Endothelial cell of umbilical vein (primary cell): ENCODE data around the gene GBE1. TPM values are rescaled to one million over a fixed set of nuclear protein-coding genes. Genes with fewer than 3 reads are reported as not detected.

Experiments
- BruUV-seq: library from RNA; stranded (reverse); fragments of 400-500 nt; replicated peaks from 2 replicates; lab custom pipeline; 2021; lab: Mats Ljungman, UMichigan
- CTCF ChIA-PET: fragments of 300-600, 350-600 bp; sonication (Branson Sonifier 250); formaldehyde crosslinking; loops from one replicate; lab custom pipeline; 2021; ENCODE audit warnings: antibody characterized with exemption, inconsistent platforms; lab: Charles Lee
- POLR2A ChIA-PET: fragments of 300-600, 350-600 bp; sonication (Branson Sonifier 250); formaldehyde crosslinking; loops from one replicate; lab custom pipeline; 2021; ENCODE audit warnings: antibody characterized with exemption, inconsistent platforms; lab: Charles Lee
- DNase-seq: peaks from one replicate; pipeline ENCODE4 v3.0.0-alpha.2; 2011; ENCODE audit warnings: low read depth, low spot score
- FAIRE-seq: peaks from 2 replicates; lab custom pipeline; 2011; peaks lifted over from hg19 to GRCh38; lab: Jason Lieb, UNC
- H2AFZ ChIP-seq: 2 replicates; pipeline ENCODE4 v1.6.0; 2012; ENCODE audit warnings: low read depth, low read length, control low read depth, inconsistent platforms
- H3K27ac ChIP-seq: 2 replicates; pipeline ENCODE4 v1.5.1; 2011; ENCODE audit warnings: low read depth, mild to moderate bottlenecking, control low read depth, low read length, moderate library complexity; ENCODE audit not compliant: insufficient read depth
- H3K27me3 ChIP-seq, 2 experiments: 2 replicates each; pipeline versions ENCODE4 v1.6.0 to v1.6.1; 2011; ENCODE audit warnings: low read length in 2 of 2, mixed read lengths in 1 of 2; ENCODE audit not compliant: control insufficient read depth in 2 of 2, insufficient read depth in 2 of 2
- H3K36me3 ChIP-seq, 2 experiments: 2 replicates in 1 of 2; 3 replicates in 1 of 2; pipeline ENCODE4 v1.5.1; 2011; ENCODE audit warnings: low read length in 2 of 2, mild to moderate bottlenecking in 1 of 2, moderate library complexity in 1 of 2; ENCODE audit not compliant: control insufficient read depth in 2 of 2, insufficient read depth in 2 of 2; ENCODE audit errors: extremely low read depth in 1 of 2
- H3K4me1 ChIP-seq: 3 replicates; pipeline ENCODE4 v1.5.1; 2011; ENCODE audit warnings: mild to moderate bottlenecking, low read length; ENCODE audit not compliant: control insufficient read depth, insufficient read depth; ENCODE audit errors: extremely low read depth
- H3K4me2 ChIP-seq: 2 replicates; pipeline ENCODE4 v1.6.1; 2011; ENCODE audit warnings: low read length, control low read depth, mixed read lengths; ENCODE audit not compliant: insufficient read depth
- H3K4me3 ChIP-seq, 3 experiments: fragments of 200-600 bp in 1 of 3; sonication (generic), shearing (Covaris generic) in 1 of 3; replicated peaks in 1 of 3; 2 replicates each; pipeline ENCODE4 v1.5.1; 2011 to 2016; ENCODE audit warnings: control low read depth in 3 of 3, low read length in 3 of 3, mild to moderate bottlenecking in 2 of 3, inconsistent platforms in 1 of 3, low read depth in 1 of 3, moderate library complexity in 1 of 3; ENCODE audit not compliant: insufficient read depth in 1 of 3
- H3K79me2 ChIP-seq: 2 replicates; pipeline ENCODE4 v1.6.0; 2012; ENCODE audit warnings: low read length, inconsistent platforms; ENCODE audit not compliant: control insufficient read depth, insufficient read depth
- H3K9ac ChIP-seq: replicated peaks from 2 replicates; pipeline ENCODE3; 2011; ENCODE audit warnings: low read length, control low read depth; ENCODE audit not compliant: insufficient read depth; ENCODE audit errors: extremely low read depth
- H3K9me1 ChIP-seq: replicated peaks from 3 replicates; pipeline ENCODE4 v1.6.0; 2011; ENCODE audit warnings: mild to moderate bottlenecking, low read length; ENCODE audit not compliant: control insufficient read depth, insufficient read depth; ENCODE audit errors: extremely low read depth
- H3K9me3 ChIP-seq: replicated peaks from 2 replicates; pipeline ENCODE4 v1.5.1; 2012; ENCODE audit warnings: low read length, inconsistent platforms; ENCODE audit not compliant: control insufficient read depth, insufficient read depth
- H4K20me1 ChIP-seq: replicated peaks from 2 replicates; pipeline ENCODE3; 2011; ENCODE audit warnings: mild to moderate bottlenecking, low read length; ENCODE audit not compliant: control insufficient read depth, insufficient read depth; ENCODE audit errors: extremely low read depth
- EZH2 ChIP-seq: IDR thresholded peaks from 2 replicates; pipeline ENCODE4 v1.6.1; 2012; ENCODE audit warnings: borderline replicate concordance, low read depth, mild to moderate bottlenecking, moderate library complexity, low read length, inconsistent platforms; ENCODE audit not compliant: severe bottlenecking
- FOS ChIP-seq: IDR thresholded peaks from 2 replicates; pipeline ENCODE4 v1.6.1; 2011; ENCODE audit warnings: mild to moderate bottlenecking, low read length, moderate library complexity, borderline replicate concordance; ENCODE audit not compliant: insufficient read depth
- GATA2 ChIP-seq: IDR thresholded peaks from 2 replicates; pipeline ENCODE4 v1.7.0; 2011; ENCODE audit warnings: low read depth, mild to moderate bottlenecking, moderate library complexity, mixed read lengths, low read length; ENCODE audit not compliant: insufficient read length, insufficient read depth
- JUN ChIP-seq: IDR thresholded peaks from 2 replicates; pipeline ENCODE4 v1.6.1; 2011; ENCODE audit warnings: borderline replicate concordance, low read depth; ENCODE audit not compliant: insufficient read length, insufficient read depth
- MYC ChIP-seq: IDR thresholded peaks from one replicate; pipeline ENCODE4 v1.6.1; 2011; ENCODE audit warnings: mild to moderate bottlenecking, low read depth, low read length
- POLR2A ChIP-seq: IDR thresholded peaks from 2 replicates; pipeline ENCODE4 v1.6.1; 2012; ENCODE audit warnings: low read depth, mild to moderate bottlenecking, control low read depth, low read length
- POLR2AphosphoS5 ChIP-seq: IDR thresholded peaks from 2 replicates; pipeline ENCODE4 v1.6.1; 2012; ENCODE audit warnings: low read depth, mild to moderate bottlenecking, control low read depth, low read length, moderate library complexity; ENCODE audit not compliant: insufficient read depth
- dilution Hi-C: fragments of 300-500 bp; cut with MboI; formaldehyde crosslinking; loops from one replicate; pipeline ENCODE4 v1.15.0; 2019; ENCODE audit warnings: low sequenced_read_pairs; ENCODE audit not compliant: extremely low pct_ligation_motif_present
- intact Hi-C: fragments of 100-400 bp; cut with micrococcal nuclease; formaldehyde crosslinking; loops from one replicate; pipeline ENCODE4 v1.10.0; 2022
- polyA plus RNA-seq, 4 experiments: library from polyadenylated mRNA; depleted of rRNA in 3 of 4; stranded (reverse) in 3 of 4; unstranded in 1 of 4; fragments of >200 nt; gene quantifications; 2 replicates each; pipeline versions ENCODE4 v1.2.1 to v1.2.3, GENCODE V29; 2011 to 2012; ENCODE audit warnings: missing spikeins in 1 of 4
- total RNA-seq: library from RNA; stranded (reverse); gene quantifications from 2 replicates; pipeline ENCODE4 v1.2.3, GENCODE V29; 2021
- TF ChIP-seq, protein P1 (sequence below): IDR thresholded peaks from 2 replicates; pipeline ENCODE4 v1.6.1; 2011; ENCODE audit not compliant: insufficient read depth, insufficient read length

Gene GBE1
- total and polyA plus RNA-seq, 2 donors (not counting 3 experiments of a cell fraction or from before 2014, with no cell fraction given) = 35.9 to 110 TPM

DNA sequence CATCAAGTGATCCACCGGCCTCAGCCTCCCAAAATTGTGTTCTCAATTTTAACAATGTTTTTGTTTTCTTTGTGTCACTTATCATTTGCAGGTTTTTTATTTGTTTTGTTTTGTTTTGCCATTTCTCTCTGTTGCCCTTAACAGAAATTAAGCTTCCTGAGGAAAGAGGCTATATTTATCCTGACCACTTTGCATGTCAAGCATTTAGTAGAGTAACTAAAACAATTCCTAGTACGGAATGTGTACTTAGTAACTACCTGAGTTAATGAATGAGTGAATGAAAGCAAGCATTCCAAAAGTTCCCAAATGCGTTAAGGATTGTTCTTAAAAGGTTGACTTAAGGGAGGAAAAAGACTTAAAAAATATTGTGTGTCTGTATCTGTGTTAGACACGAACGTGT is 193.1 kb downstream of the GBE1 start:
- no TSS peak for BruUV-seq
- H3K9me1 ChIP-seq = no peaks in the 10 kb centered on the region
- H3K27me3 ChIP-seq = no peaks in the 10 kb centered on the region
- dilution Hi-C loops = no loop called here
- intact Hi-C loops = no loop called here
- ChIA-PET CTCF (no interaction called here), POLR2A (no interaction called here)
- DNase-seq (no peak), FAIRE-seq (no peak)
- TF ChIP-seq FOS = no peak
- no peak overlapping the region for H2AFZ ChIP-seq
- no peaks in the 10 kb centered on the region for H3K79me2 ChIP-seq
- no peaks in the 10 kb centered on the region for H3K9me3 ChIP-seq
- H3K4me1 ChIP-seq = no peaks in the 10 kb centered on the region
- H4K20me1 ChIP-seq = no peaks in the 10 kb centered on the region
- H3K9ac ChIP-seq = no peak overlapping the region
- no peak overlapping the region for H3K27ac ChIP-seq
- no peak overlapping the region for H3K4me3 ChIP-seq
- no peak overlapping the region for H3K4me2 ChIP-seq
- H3K36me3 ChIP-seq = peaks cover 0 to 3% of the 10 kb centered on the region in 2 experiments

DNA sequence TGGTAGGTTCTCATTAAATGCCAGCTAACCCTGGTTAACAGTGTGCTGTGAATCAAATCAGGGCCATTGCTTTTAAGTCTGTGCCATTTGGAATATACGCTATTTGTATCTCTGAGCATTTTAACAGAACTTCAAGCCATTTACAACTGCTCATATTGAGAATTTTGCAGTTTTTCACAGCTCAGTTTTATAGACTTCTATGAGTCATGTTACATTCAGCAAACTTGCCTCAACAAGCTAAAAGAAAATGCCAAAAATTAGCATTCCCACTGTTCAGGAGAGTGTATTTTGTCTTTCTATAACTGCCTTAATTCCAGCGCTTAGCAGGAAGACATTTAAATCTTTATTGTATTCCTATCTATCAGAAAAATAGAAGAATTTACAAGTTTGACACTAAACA is 196.4 kb downstream of the GBE1 start:
- H3K36me3 ChIP-seq = peaks cover 0 to 3% of the 10 kb centered on the region in 2 experiments
- no peaks in the 10 kb centered on the region for H4K20me1 ChIP-seq
- no peak overlapping the region for H3K9ac ChIP-seq
- H3K4me2 ChIP-seq = no peak overlapping the region
- no peaks in the 10 kb centered on the region for H3K9me3 ChIP-seq
- no TSS peak for BruUV-seq
- dilution Hi-C loops = no loop called here
- H3K4me1 ChIP-seq = no peaks in the 10 kb centered on the region
- H3K79me2 ChIP-seq = no peaks in the 10 kb centered on the region
- no peak overlapping the region for H3K4me3 ChIP-seq
- H2AFZ ChIP-seq = no peak overlapping the region
- no peaks in the 10 kb centered on the region for H3K27me3 ChIP-seq
- H3K9me1 ChIP-seq = no peaks in the 10 kb centered on the region
- no peak overlapping the region for H3K27ac ChIP-seq
- TF ChIP-seq MYC (no peak), GATA2 (no peak), EZH2 (no peak), POLR2A (no peak), POLR2AphosphoS5 (no peak), JUN (no peak)
- TF ChIP-seq, protein P1, sequence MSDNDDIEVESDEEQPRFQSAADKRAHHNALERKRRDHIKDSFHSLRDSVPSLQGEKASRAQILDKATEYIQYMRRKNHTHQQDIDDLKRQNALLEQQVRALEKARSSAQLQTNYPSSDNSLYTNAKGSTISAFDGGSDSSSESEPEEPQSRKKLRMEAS = no peak
- ChIA-PET POLR2A (no interaction called here), CTCF (interaction anchor here (1.0 to 1.4 kb wide), 2 partner anchors 15 to 145 kb away, joined by 3 to 4 read pairs; no protein-coding TSS in a partner anchor)
- FAIRE-seq (no peak), DNase-seq (no peak)
- intact Hi-C loops = no loop called here
